Measurements from ENCODE around the gene GCGR.
A peak's percentile ranks its signal among the peaks of the same experiment; 100 is the strongest.

GCGR gene

GRCh38 chr17:81821603-81822311 lies 17.8 kb downstream of the GCGR start (continued):
- TF ChIP-seq PRDM4 (tag by site-specific recombination; IDR thresholded peaks at IDR 0.05): peak; percentile 35; the same call in 1 of the 2 replicates
- no peak for TF ChIP-seq GFI1B (tag by site-specific recombination; IDR thresholded peaks at IDR 0.05)
- TF ChIP-seq WT1 (tag by site-specific recombination; IDR thresholded peaks at IDR 0.05): no peak
- TF ChIP-seq KLF8 (tag by site-specific recombination; IDR thresholded peaks at IDR 0.05): no peak
- TF ChIP-seq FEZF1 (tag by site-specific recombination; IDR thresholded peaks at IDR 0.05): no peak
- TF ChIP-seq ZNF10 (tag by site-specific recombination; IDR thresholded peaks at IDR 0.05): 0 out of 2 replicates have a peak, but pooled peaks have one; percentile 24
- TF ChIP-seq ZNF548 (tag by site-specific recombination; IDR thresholded peaks at IDR 0.05): no peak
- no peak for TF ChIP-seq KLF1 (tag by site-specific recombination; IDR thresholded peaks at IDR 0.05)
- TF ChIP-seq MZF1 (tag by site-specific recombination; IDR thresholded peaks at IDR 0.05; ENCODE audit: borderline replicate concordance): no peak
- TF ChIP-seq ZBTB1 (tag by site-specific recombination; IDR thresholded peaks at IDR 0.05): no peak
- TF ChIP-seq ZNF555 (tag by site-specific recombination; conservative IDR thresholded peaks at IDR 0.05): no peak
- no peak for TF ChIP-seq ZNF266 (tag by site-specific recombination; IDR thresholded peaks at IDR 0.05; ENCODE audit: low read depth)
- peak; percentile 95; the same call in 1 of the 2 replicates for TF ChIP-seq ZNF768 (tag by site-specific recombination; IDR thresholded peaks at IDR 0.05)
- peak; percentile 69 for TF ChIP-seq PRDM10 (tag by site-specific recombination; IDR thresholded peaks at IDR 0.05)
- TF ChIP-seq ZSCAN4 (tag by site-specific recombination; IDR thresholded peaks at IDR 0.05): no peak
- TF ChIP-seq ZNF2 (tag by site-specific recombination; IDR thresholded peaks at IDR 0.05): 0 out of 2 replicates have a peak, but pooled peaks have one; percentile 67
- peak; percentile 84 for TF ChIP-seq GLIS1 (tag by site-specific recombination; IDR thresholded peaks at IDR 0.05)
- TF ChIP-seq ZNF558 (tag by site-specific recombination; IDR thresholded peaks at IDR 0.05): no peak
- no peak for TF ChIP-seq HIC1 (tag by site-specific recombination; IDR thresholded peaks at IDR 0.05)
- TF ChIP-seq ZNF350 (tag by site-specific recombination; IDR thresholded peaks at IDR 0.05): no peak
- no peak for TF ChIP-seq ZNF19 (tag by site-specific recombination; IDR thresholded peaks at IDR 0.05; ENCODE audit: low read depth)
- no peak for TF ChIP-seq ZNF221 (tag by site-specific recombination; IDR thresholded peaks at IDR 0.05; ENCODE audit: borderline replicate concordance)
- no peak for TF ChIP-seq ZNF433 (tag by site-specific recombination; IDR thresholded peaks at IDR 0.05; ENCODE audit: low read depth)
- peak; percentile 88 for TF ChIP-seq ZFP69B (tag by site-specific recombination; IDR thresholded peaks at IDR 0.05)
- no peak for TF ChIP-seq ZEB2 (tag by site-specific recombination; IDR thresholded peaks at IDR 0.05)
- peak; percentile 35; the same call in 1 of the 2 replicates for TF ChIP-seq ZBTB17 (tag by site-specific recombination; IDR thresholded peaks at IDR 0.05)
- TF ChIP-seq ZNF837 (tag by site-specific recombination; IDR thresholded peaks at IDR 0.05): no peak
- no peak for TF ChIP-seq ZNF202 (tag by site-specific recombination; IDR thresholded peaks at IDR 0.05; ENCODE audit: borderline replicate concordance)
- no peak for TF ChIP-seq ZBTB48 (tag by site-specific recombination; IDR thresholded peaks at IDR 0.05)
- TF ChIP-seq ZBTB26 (tag by site-specific recombination; optimal IDR thresholded peaks at IDR 0.05): no peak
- TF ChIP-seq KLF9 (tag by site-specific recombination; IDR thresholded peaks at IDR 0.05; ENCODE audit: low read depth): no peak
